Activated B cell treated with CpG ODN at 0.5 μM for 24 hours (primary cell): ENCODE results near the gene NR6A1. TPM values are rescaled to one million over a fixed set of nuclear protein-coding genes. Genes with fewer than 3 reads are reported as not detected.

Experiments used
- ATAC-seq: fragments of 200-7000 bp; cut with Tn5 transposase; one replicate; pipeline ENCODE4 v1.10.0; 2021; ENCODE audit warnings: low read depth, mild to moderate bottlenecking, moderate library complexity
- CTCF ChIA-PET: fragments of 350-600 bp; sonication (Branson Sonifier 250); formaldehyde crosslinking; loops from one replicate; lab custom pipeline; 2021; ENCODE audit warnings: antibody characterized with exemption; lab: Charles Lee
- POLR2A ChIA-PET: fragments of 350-600 bp; sonication (Branson Sonifier 250); formaldehyde crosslinking; loops from one replicate; lab custom pipeline; 2021; ENCODE audit warnings: antibody characterized with exemption; lab: Charles Lee
- DNase-seq: peaks from one replicate; pipeline ENCODE4 v3.0.0; 2022
- H3K27ac Mint-ChIP-seq: one replicate; pipeline ENCODE4 v1.8.0; 2020; ENCODE audit warnings: mixed read lengths
- H3K27me3 Mint-ChIP-seq: one replicate; pipeline ENCODE4 v1.8.0; 2021; ENCODE audit warnings: mixed read lengths
- H3K36me3 Mint-ChIP-seq: one replicate; pipeline ENCODE4 v1.8.0; 2021; ENCODE audit warnings: low read depth, mixed read lengths
- H3K4me1 Mint-ChIP-seq: one replicate; pipeline ENCODE4 v1.8.0; 2021; ENCODE audit warnings: mixed read lengths
- H3K4me3 Mint-ChIP-seq: one replicate; pipeline ENCODE4 v1.8.0; 2020; ENCODE audit warnings: mild to moderate bottlenecking, mixed read lengths
- H3K9me3 Mint-ChIP-seq: one replicate; pipeline ENCODE4 v1.8.0; 2020; ENCODE audit warnings: mixed read lengths
- intact Hi-C: fragments of 100-400 bp; cut with micrococcal nuclease; formaldehyde crosslinking; loops from one replicate; pipeline ENCODE4 v1.15.1; 2024
- total RNA-seq: library from RNA; stranded (reverse); gene quantifications from 2 replicates; pipeline ENCODE4 v1.2.3, GENCODE V29; 2022
- TF ChIP-seq, protein P1 (sequence below): fragments of 200-600 bp; IDR thresholded peaks from one replicate; pipeline ENCODE4 v1.8.0; 2022; ENCODE audit warnings: antibody characterized with exemption, mild to moderate bottlenecking

NR6A1 gene
- total RNA-seq, 1 donor from 2014 or later = 3.1 TPM

DNA sequence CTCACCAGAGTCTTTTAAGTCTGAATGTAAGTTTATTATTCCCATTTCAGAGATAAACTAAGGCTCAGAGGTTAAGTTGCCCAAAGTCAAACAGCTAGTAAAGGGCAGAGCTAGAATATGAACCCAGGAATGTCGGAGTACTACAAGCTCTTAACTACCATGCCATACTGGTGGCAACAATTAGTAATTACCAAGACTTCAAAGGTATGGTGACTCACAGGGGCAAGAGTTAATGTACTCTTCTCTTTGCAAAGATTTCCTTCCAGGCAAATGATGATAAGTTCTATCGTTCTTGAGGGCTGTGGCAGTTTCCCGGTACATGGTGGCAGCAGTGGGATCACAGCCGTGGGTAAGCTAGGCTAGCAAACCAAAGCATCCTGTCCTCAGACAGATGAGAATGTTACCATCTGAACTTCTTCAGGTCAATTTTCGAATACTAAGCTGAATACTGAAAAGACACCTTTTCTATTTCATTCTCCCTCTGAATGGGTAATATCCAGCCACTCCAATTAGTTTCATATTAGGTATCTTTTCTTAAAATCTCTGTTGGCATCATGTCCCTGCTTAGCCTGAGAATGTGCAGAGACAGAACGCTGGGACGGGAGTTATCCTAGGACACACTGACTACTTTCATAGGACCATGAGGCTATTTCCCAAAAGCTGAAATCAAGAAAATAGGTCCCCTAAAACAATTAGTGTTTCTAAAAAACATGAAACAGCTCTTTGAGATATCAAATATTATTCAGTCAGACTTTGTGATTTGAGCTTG is 147.0 kb downstream of the NR6A1 start:
- TF ChIP-seq, protein P1, sequence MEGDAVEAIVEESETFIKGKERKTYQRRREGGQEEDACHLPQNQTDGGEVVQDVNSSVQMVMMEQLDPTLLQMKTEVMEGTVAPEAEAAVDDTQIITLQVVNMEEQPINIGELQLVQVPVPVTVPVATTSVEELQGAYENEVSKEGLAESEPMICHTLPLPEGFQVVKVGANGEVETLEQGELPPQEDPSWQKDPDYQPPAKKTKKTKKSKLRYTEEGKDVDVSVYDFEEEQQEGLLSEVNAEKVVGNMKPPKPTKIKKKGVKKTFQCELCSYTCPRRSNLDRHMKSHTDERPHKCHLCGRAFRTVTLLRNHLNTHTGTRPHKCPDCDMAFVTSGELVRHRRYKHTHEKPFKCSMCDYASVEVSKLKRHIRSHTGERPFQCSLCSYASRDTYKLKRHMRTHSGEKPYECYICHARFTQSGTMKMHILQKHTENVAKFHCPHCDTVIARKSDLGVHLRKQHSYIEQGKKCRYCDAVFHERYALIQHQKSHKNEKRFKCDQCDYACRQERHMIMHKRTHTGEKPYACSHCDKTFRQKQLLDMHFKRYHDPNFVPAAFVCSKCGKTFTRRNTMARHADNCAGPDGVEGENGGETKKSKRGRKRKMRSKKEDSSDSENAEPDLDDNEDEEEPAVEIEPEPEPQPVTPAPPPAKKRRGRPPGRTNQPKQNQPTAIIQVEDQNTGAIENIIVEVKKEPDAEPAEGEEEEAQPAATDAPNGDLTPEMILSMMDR = no peak
- H3K27ac Mint-ChIP-seq = no peak overlapping the region

DNA sequence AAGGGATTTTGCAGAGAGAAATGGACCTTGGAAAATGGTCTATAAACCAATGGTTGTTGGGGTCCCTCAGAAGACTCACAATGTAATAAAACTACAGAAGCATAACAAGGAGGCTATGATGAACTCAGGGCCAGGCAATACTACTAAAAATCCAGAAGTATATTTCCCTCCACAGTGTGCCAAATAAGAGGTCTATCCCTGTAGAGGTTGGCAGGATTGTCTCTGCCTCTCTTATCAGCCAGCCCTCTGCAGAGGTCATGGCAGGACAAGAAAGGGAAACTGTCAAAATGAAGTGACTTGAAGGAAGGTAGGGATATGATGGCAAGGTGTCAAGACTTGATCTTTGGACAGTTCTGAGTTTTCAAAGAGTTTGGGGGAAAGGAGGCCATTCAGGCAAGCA is 148.2 kb downstream of the NR6A1 start:
- H3K27me3 Mint-ChIP-seq = peaks cover 1% of the 10 kb centered on the region
- H3K4me3 Mint-ChIP-seq = no peak overlapping the region
- intact Hi-C loops = no loop called here
- DNase-seq (no peak), ATAC-seq (no peak)
- H3K4me1 Mint-ChIP-seq = no peaks in the 10 kb centered on the region
- ChIA-PET CTCF (interaction anchor here (1.1 to 1.2 kb wide), 2 partner anchors 36 to 89 kb away, joined by 3 read pairs; no protein-coding TSS in a partner anchor), POLR2A (no interaction called here)
- no peak overlapping the region for H3K27ac Mint-ChIP-seq
- H3K9me3 Mint-ChIP-seq = no peaks in the 10 kb centered on the region
- TF ChIP-seq, protein P1 = no peak
- H3K36me3 Mint-ChIP-seq = no peaks in the 10 kb centered on the region

More for the DNA sequence above, 147.0 kb downstream of the NR6A1 start:
- no peaks in the 10 kb centered on the region for H3K4me1 Mint-ChIP-seq
- CTCF ChIA-PET = interaction anchor here (1.0 kb wide), 1 partner anchor 84 kb away, joined by 3 read pairs; no protein-coding TSS in a partner anchor
- no peak for DNase-seq
- POLR2A ChIA-PET = no interaction called here
- H3K27me3 Mint-ChIP-seq = peaks cover 1% of the 10 kb centered on the region
- H3K36me3 Mint-ChIP-seq = no peaks in the 10 kb centered on the region
- intact Hi-C loops = no loop called here
- H3K4me3 Mint-ChIP-seq = no peak overlapping the region
- no peaks in the 10 kb centered on the region for H3K9me3 Mint-ChIP-seq
- no peak for ATAC-seq

DNA sequence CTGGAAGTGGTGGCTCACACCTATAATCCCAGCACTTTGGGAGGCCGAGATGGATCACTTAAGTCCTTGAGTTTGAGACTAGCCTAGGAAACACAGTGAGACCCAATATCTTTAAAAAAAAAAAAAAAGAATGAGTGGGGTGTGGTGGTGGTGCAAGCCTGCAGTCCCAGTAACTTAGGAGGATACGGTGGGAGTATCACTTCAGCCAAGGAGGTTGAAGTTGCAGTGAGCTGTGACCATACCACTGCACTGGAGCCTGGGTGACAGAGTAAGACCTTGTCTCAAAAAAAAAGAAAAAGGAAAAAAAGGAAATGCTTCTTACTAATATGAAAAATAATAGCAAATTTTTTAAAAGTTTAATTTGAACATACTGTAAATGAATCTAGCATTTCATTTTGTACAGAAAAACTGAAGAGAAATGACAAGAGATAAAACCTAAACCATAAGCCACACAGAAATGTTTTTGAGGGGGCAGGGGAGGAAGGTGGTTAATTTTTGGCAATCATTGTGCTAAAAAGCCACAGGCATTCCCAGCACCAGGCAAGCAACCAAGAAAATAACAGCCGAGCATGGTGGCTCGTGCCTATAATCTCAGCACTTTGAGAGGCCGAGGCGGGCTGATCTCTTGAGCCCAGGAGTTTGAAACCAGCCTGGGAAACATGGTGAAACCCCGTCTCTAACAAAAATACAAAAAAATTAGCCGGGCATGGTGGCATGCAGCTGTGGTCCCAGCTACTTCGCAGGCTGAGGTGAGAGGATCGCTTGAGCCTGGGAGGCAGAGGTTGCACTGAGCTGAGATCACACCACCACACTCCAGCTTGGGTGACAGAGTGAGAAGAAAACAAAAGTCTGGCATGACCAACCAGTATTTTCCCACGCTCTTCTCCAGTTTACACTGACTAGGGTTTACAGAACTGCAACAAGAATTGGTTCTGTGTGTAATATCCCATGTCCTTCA is 149.5 kb downstream of the NR6A1 start:
- peaks cover 1% of the 10 kb centered on the region for H3K27me3 Mint-ChIP-seq
- DNase-seq (no peak), ATAC-seq (no peak)
- no peak overlapping the region for H3K4me3 Mint-ChIP-seq
- no peaks in the 10 kb centered on the region for H3K36me3 Mint-ChIP-seq
- no peaks in the 10 kb centered on the region for H3K9me3 Mint-ChIP-seq
- H3K4me1 Mint-ChIP-seq = no peaks in the 10 kb centered on the region
- TF ChIP-seq, protein P1 = no peak
- POLR2A ChIA-PET = no interaction called here
- H3K27ac Mint-ChIP-seq = no peak overlapping the region
- CTCF ChIA-PET = interaction anchor here (1.2 kb wide), 1 partner anchor 90 kb away, joined by 3 read pairs; no protein-coding TSS in a partner anchor
- intact Hi-C loops = no loop called here

DNA sequence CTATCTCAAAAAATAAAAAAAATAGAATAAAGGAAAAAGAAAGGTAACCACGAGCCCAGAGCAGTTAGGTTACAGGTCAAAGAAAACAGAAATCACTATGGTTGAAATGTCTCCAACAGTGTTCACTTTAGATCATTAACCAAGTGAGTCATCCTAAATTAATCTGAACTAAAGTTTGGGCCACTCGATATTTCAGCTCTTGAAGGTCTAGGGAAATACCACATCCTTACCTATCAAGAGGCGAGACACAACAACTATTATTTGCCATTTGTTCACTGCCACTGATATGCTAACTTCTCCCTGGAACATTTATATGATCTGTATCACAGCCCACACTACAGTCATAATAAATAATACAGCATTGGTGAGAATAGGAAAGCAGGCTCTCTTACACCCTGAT is 152.6 kb downstream of the NR6A1 start:
- ChIA-PET POLR2A (no interaction called here), CTCF (interaction anchor here (0.7 to 3.6 kb wide), 4 partner anchors 21 to 92 kb away, joined by 3 to 74 read pairs (median 3); no protein-coding TSS in a partner anchor)
- Mint-ChIP-seq H3K27ac (no peak overlapping the region), H3K27me3 (no peaks in the 10 kb centered on the region), H3K4me1 (peaks cover 2% of the 10 kb centered on the region), H3K36me3 (no peaks in the 10 kb centered on the region), H3K4me3 (no peak overlapping the region), H3K9me3 (no peaks in the 10 kb centered on the region)
- DNase-seq (no peak), ATAC-seq (no peak)
- intact Hi-C loops = loop anchor here (5.0 kb wide), 1 partner anchor 154 kb away; the partner anchor contains the start of gene NR6A1
- TF ChIP-seq, protein P1 = no peak
